Smooth muscle cell (in vitro differentiated cells): ENCODE measurements around the gene SLCO3A1. TPM values are rescaled to one million over a fixed set of nuclear protein-coding genes. Genes with fewer than 3 reads are reported as not detected.

Source experiments
- DNase-seq: peaks from one replicate; lab custom pipeline; 2025; ENCODE audit not compliant: unreplicated experiment; lab: John Stamatoyannopoulos, UW
- H2AFZ ChIP-seq: fragments of 200-600 bp; sonication (generic); 2 replicates; pipeline ENCODE4 v1.6.0; 2016; ENCODE audit warnings: antibody characterized with exemption, low read depth, mild to moderate bottlenecking
- H3F3A ChIP-seq: fragments of 200-600 bp; sonication (generic); 2 replicates; pipeline ENCODE4 v1.6.0; 2017; ENCODE audit warnings: antibody characterized with exemption, low read depth
- H3K27ac ChIP-seq: fragments of 200-600 bp; sonication (generic); 2 replicates; pipeline ENCODE4 v1.5.1; 2016; ENCODE audit warnings: low read depth, mild to moderate bottlenecking
- H3K27me3 ChIP-seq: fragments of 200-600 bp; sonication (generic); 2 replicates; pipeline ENCODE4 v1.6.1; 2016; ENCODE audit warnings: low read depth, mild to moderate bottlenecking
- H3K36me3 ChIP-seq: fragments of 200-600 bp; sonication (generic); 2 replicates; pipeline ENCODE4 v1.5.1; 2016; ENCODE audit warnings: low read depth
- H3K4me1 ChIP-seq: fragments of 200-600 bp; sonication (generic); 2 replicates; pipeline ENCODE4 v1.5.1; 2016; ENCODE audit warnings: low read depth
- H3K4me2 ChIP-seq: fragments of 200-600 bp; sonication (generic); 2 replicates; pipeline ENCODE4 v1.6.0; 2016; ENCODE audit warnings: mild to moderate bottlenecking
- H3K4me3 ChIP-seq: fragments of 200-600 bp; sonication (generic); 2 replicates; pipeline ENCODE4 v1.5.1; 2016; ENCODE audit warnings: mild to moderate bottlenecking
- H3K79me2 ChIP-seq: fragments of 200-600 bp; sonication (generic); 2 replicates; pipeline ENCODE4 v1.6.0; 2016; ENCODE audit warnings: low read depth, mild to moderate bottlenecking
- H3K9ac ChIP-seq: fragments of 200-600 bp; sonication (generic); 2 replicates; pipeline ENCODE4 v1.6.0; 2016; ENCODE audit warnings: low read depth
- H3K9me3 ChIP-seq: fragments of 200-600 bp; sonication (generic); replicated peaks from 2 replicates; pipeline ENCODE4 v1.5.1; 2016; ENCODE audit warnings: low read depth
- H4K20me1 ChIP-seq: fragments of 200-600 bp; sonication (generic); 2 replicates; pipeline ENCODE4 v1.6.0; 2016; ENCODE audit warnings: low read depth
- CTCF ChIP-seq: fragments of 200-600 bp; sonication (generic); IDR thresholded peaks from 2 replicates; pipeline ENCODE4 v1.5.1; 2017; ENCODE audit warnings: borderline replicate concordance, mild to moderate bottlenecking, antibody characterized with exemption; ENCODE audit not compliant: insufficient read depth, poor library complexity, severe bottlenecking
- WGBS: methylation state at CpG from one replicate; pipeline ENCODE4 v1.1.7; 2016; ENCODE audit warnings: low lambda C conversion rate; 5-methylcytosine and 5-hydroxymethylcytosine counted together
- polyA plus RNA-seq: library from polyadenylated mRNA; unstranded; fragments of >200 nt; fragmentation: Nextera tagmentation; extraction: Ambion mirVana; gene quantifications from 2 replicates; pipeline ENCODE4 v1.2.1, GENCODE V29; 2016
- total RNA-seq: library from RNA; depleted of rRNA; stranded (reverse); fragments of >200 nt; gene quantifications from 2 replicates; pipeline ENCODE4 v1.2.3, GENCODE V29; 2014

Gene SLCO3A1
- total and polyA plus RNA-seq, 2 experiments from 2014 or later: 1.3 to 12.6 TPM

GRCh38 chr15:92166751-92167405, 313.4 kb downstream of the SLCO3A1 start:
- Histone ChIP-seq H3K9ac (no peak overlapping the region), H3K4me2 (no peak overlapping the region), H3K36me3 (no peaks in the 10 kb centered on the region), H3K9me3 (no peaks in the 10 kb centered on the region), H3K27me3 (no peaks in the 10 kb centered on the region), H3K4me1 (peaks cover 28% of the 10 kb centered on the region), H3K79me2 (no peaks in the 10 kb centered on the region), H2AFZ (peak overlapping the region; percentile 59), H4K20me1 (no peaks in the 10 kb centered on the region), H3K4me3 (no peak overlapping the region), H3K27ac (no peak overlapping the region), H3F3A (no peaks in the 10 kb centered on the region)
- DNase-seq: no peak
- WGBS: 83% methylated on average over 8 of the region's 8 CpGs
- no peak for TF ChIP-seq CTCF

- Histone ChIP-seq H3K27me3 (no peaks in the 10 kb centered on the region), H3K9ac (no peak overlapping the region), H3K9me3 (no peaks in the 10 kb centered on the region), H3K4me2 (no peak overlapping the region), H3K27ac (no peak overlapping the region), H3K4me1 (peaks cover 28% of the 10 kb centered on the region), H3K36me3 (no peaks in the 10 kb centered on the region), H3F3A (no peaks in the 10 kb centered on the region), H4K20me1 (no peaks in the 10 kb centered on the region), H3K79me2 (no peaks in the 10 kb centered on the region), H3K4me3 (no peak overlapping the region), H2AFZ (no peak overlapping the region)
- 84% methylated on average over 7 of the region's 7 CpGs for WGBS
- no peak for TF ChIP-seq CTCF
- DNase-seq: no peak
Observed at GRCh38 chr15:92167451-92167850, 313.9 kb downstream of the SLCO3A1 start.

- H3K9ac ChIP-seq: no peak overlapping the region
- no peak overlapping the region for H2AFZ ChIP-seq
- peaks cover 28% of the 10 kb centered on the region for H3K4me1 ChIP-seq
- H3K36me3 ChIP-seq: no peaks in the 10 kb centered on the region
- H3K4me2 ChIP-seq: no peak overlapping the region
- DNase-seq: no peak
- H3K27ac ChIP-seq: no peak overlapping the region
- no peaks in the 10 kb centered on the region for H4K20me1 ChIP-seq
- no peaks in the 10 kb centered on the region for H3K9me3 ChIP-seq
- WGBS: 99% methylated on average over 5 of the region's 5 CpGs
- TF ChIP-seq CTCF: no peak
- H3K27me3 ChIP-seq: no peaks in the 10 kb centered on the region
- H3K4me3 ChIP-seq: no peak overlapping the region
- H3F3A ChIP-seq: no peaks in the 10 kb centered on the region
- H3K79me2 ChIP-seq: no peaks in the 10 kb centered on the region
Observed at GRCh38 chr15:92168066-92168683, 314.7 kb downstream of the SLCO3A1 start.

GRCh38 chr15:92170897-92171296, 317.4 kb downstream of the SLCO3A1 start:
- H3F3A ChIP-seq: no peaks in the 10 kb centered on the region
- 79% methylated on average over 8 of the region's 8 CpGs for WGBS
- H3K9me3 ChIP-seq: no peaks in the 10 kb centered on the region
- H3K36me3 ChIP-seq: no peaks in the 10 kb centered on the region
- no peak overlapping the region for H3K27ac ChIP-seq
- H3K79me2 ChIP-seq: no peaks in the 10 kb centered on the region
- no peaks in the 10 kb centered on the region for H3K27me3 ChIP-seq
- TF ChIP-seq CTCF: no peak
- no peak for DNase-seq
- H3K4me2 ChIP-seq: no peak overlapping the region
- H4K20me1 ChIP-seq: no peaks in the 10 kb centered on the region
- H3K4me1 ChIP-seq: peaks cover 7% of the 10 kb centered on the region
- no peak overlapping the region for H3K9ac ChIP-seq
- no peak overlapping the region for H3K4me3 ChIP-seq
- H2AFZ ChIP-seq: no peak overlapping the region
